HG02798 (cell line): ENCODE results near the gene SNRPF.

Experiments
- ATAC-seq: cut with Tn5 transposase; IDR thresholded peaks from one replicate; pipeline ENCODE4 v1.9.1; 2021; ENCODE audit warnings: mild to moderate bottlenecking; ENCODE audit not compliant: unreplicated experiment, poor library complexity

The SNRPF gene

GRCh38 chr12:95857799-95858198 is 953 bp upstream of the SNRPF start:
- no peak for ATAC-seq

GRCh38 chr12:95859344-95859816 is 628 bp downstream of the SNRPF start:
- ATAC-seq = no peak

- no peak for ATAC-seq
Observed at GRCh38 chr12:95859947-95860850, 1.4 kb downstream of the SNRPF start.

- ATAC-seq = no peak
Observed at GRCh38 chr12:95862038-95862437, 3.3 kb downstream of the SNRPF start.

GRCh38 chr12:95863337-95863736 is 4.6 kb downstream of the SNRPF start:
- no peak for ATAC-seq

- no peak for ATAC-seq
Observed at GRCh38 chr12:95870897-95871296, 12.1 kb downstream of the SNRPF start.

GRCh38 chr12:95874452-95874851 is 15.7 kb downstream of the SNRPF start:
- no peak for ATAC-seq

- ATAC-seq = no peak
Observed at GRCh38 chr12:95877622-95878021, 18.9 kb downstream of the SNRPF start.

- no peak for ATAC-seq
Observed at GRCh38 chr12:95880895-95881294, 22.1 kb downstream of the SNRPF start.

- no peak for ATAC-seq
Observed at GRCh38 chr12:95881331-95881955, 22.7 kb downstream of the SNRPF start.

GRCh38 chr12:95882080-95882479 is 23.3 kb downstream of the SNRPF start:
- ATAC-seq = no peak

- ATAC-seq = no peak
Observed at GRCh38 chr12:95882873-95883272, 24.1 kb downstream of the SNRPF start.

GRCh38 chr12:95884998-95885397 is 26.2 kb downstream of the SNRPF start:
- ATAC-seq = no peak

GRCh38 chr12:95887311-95887710 is 28.6 kb downstream of the SNRPF start:
- ATAC-seq = no peak

GRCh38 chr12:95890958-95891357 is 32.2 kb downstream of the SNRPF start:
- ATAC-seq = no peak

GRCh38 chr12:95896846-95897245 is 38.1 kb downstream of the SNRPF start:
- no peak for ATAC-seq

GRCh38 chr12:95898081-95898480 is 39.3 kb downstream of the SNRPF start:
- no peak for ATAC-seq

GRCh38 chr12:95908573-95908972 is 49.8 kb downstream of the SNRPF start:
- ATAC-seq = no peak

- ATAC-seq = no peak
Observed at GRCh38 chr12:95909871-95910270, 51.1 kb downstream of the SNRPF start.
